Measurements from ENCODE around the gene EIF4E3. TPM values are rescaled to one million over a fixed set of nuclear protein-coding genes. Genes with fewer than 3 reads are reported as not detected.

The EIF4E3 gene
- total and polyA plus RNA-seq, 2 donors (not counting 1 experiment from before 2014, with no cell fraction given) = 1.8 to 12.8 TPM

- H3K79me2 ChIP-seq (ENCODE audit: control insufficient read depth, insufficient read depth, low read length) = no peaks in the 10 kb centered on the region
- no peak overlapping the region for H2AFZ ChIP-seq (ENCODE audit: low read length)
- no peak overlapping the region for H3K4me3 ChIP-seq (replicated peaks in 1 of 4; ENCODE audit: control extremely low read depth in 1 of 4, insufficient read depth in 1 of 4, low read depth in 3 of 4, low read length in 4 of 4)
- peaks cover 29% of the 10 kb centered on the region for H3K27me3 ChIP-seq (ENCODE audit: control insufficient read depth, insufficient read depth, low read length)
- no peak overlapping the region for H3K4me2 ChIP-seq (ENCODE audit: extremely low read depth, insufficient read depth, low read length)
- no peaks in the 10 kb centered on the region for H3K9me3 ChIP-seq (ENCODE audit: control insufficient read depth, insufficient read depth, low read depth, low read length)
- no peaks in the 10 kb centered on the region for H4K20me1 ChIP-seq (ENCODE audit: control insufficient read depth, extremely low read depth, insufficient read depth, low read length)
- TF ChIP-seq EZH2 (IDR thresholded peaks at IDR 0.05; ENCODE audit: low read length, missing control alignments) (peak; percentile 70), CTCF (conservative IDR thresholded peaks at IDR 0.05 in 1 of 2, IDR thresholded peaks at IDR 0.05 in 1 of 2; ENCODE audit: low read depth in 1 of 2, low read length in 2 of 2) (no peak)
- no peak overlapping the region for H3K27ac ChIP-seq (ENCODE audit: insufficient read depth, low read length)
- H3K4me1 ChIP-seq (ENCODE audit: control insufficient read depth, extremely low read depth, insufficient read depth, low read length) = no peaks in the 10 kb centered on the region
- H3K36me3 ChIP-seq (ENCODE audit: control insufficient read depth, insufficient read depth, low read length) = no peaks in the 10 kb centered on the region
- H3K9ac ChIP-seq (ENCODE audit: insufficient read depth, low read length) = no peak overlapping the region
- DNase-seq (ENCODE audit: low read depth in 2 of 2) = no peak
These were observed 27.9 kb upstream of the EIF4E3 start for GRCh38 chr3:71752831-71753700.

GRCh38 chr3:71751602-71752001 is 26.4 kb upstream of the EIF4E3 start:
- Histone ChIP-seq H3K9ac (ENCODE audit: insufficient read depth, low read length) (no peak overlapping the region), H3K27me3 (ENCODE audit: control insufficient read depth, insufficient read depth, low read length) (peaks cover 29% of the 10 kb centered on the region), H3K27ac (ENCODE audit: insufficient read depth, low read length) (no peak overlapping the region), H4K20me1 (ENCODE audit: control insufficient read depth, extremely low read depth, insufficient read depth, low read length) (no peaks in the 10 kb centered on the region), H3K9me3 (ENCODE audit: control insufficient read depth, insufficient read depth, low read depth, low read length) (no peaks in the 10 kb centered on the region), H2AFZ (ENCODE audit: low read length) (no peak overlapping the region), H3K4me3 (replicated peaks in 1 of 4; ENCODE audit: control extremely low read depth in 1 of 4, insufficient read depth in 1 of 4, low read depth in 3 of 4, low read length in 4 of 4) (no peak overlapping the region), H3K4me2 (ENCODE audit: extremely low read depth, insufficient read depth, low read length) (no peak overlapping the region), H3K79me2 (ENCODE audit: control insufficient read depth, insufficient read depth, low read length) (no peaks in the 10 kb centered on the region), H3K4me1 (ENCODE audit: control insufficient read depth, extremely low read depth, insufficient read depth, low read length) (no peaks in the 10 kb centered on the region), H3K36me3 (ENCODE audit: control insufficient read depth, insufficient read depth, low read length) (no peaks in the 10 kb centered on the region)
- TF ChIP-seq EZH2 (IDR thresholded peaks at IDR 0.05; ENCODE audit: low read length, missing control alignments) = no peak
- no peak for TF ChIP-seq CTCF (conservative IDR thresholded peaks at IDR 0.05 in 1 of 2, IDR thresholded peaks at IDR 0.05 in 1 of 2; ENCODE audit: low read depth in 1 of 2, low read length in 2 of 2)
- DNase-seq (ENCODE audit: low read depth in 2 of 2) = no peak

GRCh38 chr3:71744738-71745137 is 19.5 kb upstream of the EIF4E3 start:
- H2AFZ ChIP-seq (ENCODE audit: low read length) = no peak overlapping the region
- no peaks in the 10 kb centered on the region for H3K4me1 ChIP-seq (ENCODE audit: control insufficient read depth, extremely low read depth, insufficient read depth, low read length)
- H3K79me2 ChIP-seq (ENCODE audit: control insufficient read depth, insufficient read depth, low read length) = no peaks in the 10 kb centered on the region
- H3K27me3 ChIP-seq (ENCODE audit: control insufficient read depth, insufficient read depth, low read length) = peaks cover 2% of the 10 kb centered on the region
- no peaks in the 10 kb centered on the region for H4K20me1 ChIP-seq (ENCODE audit: control insufficient read depth, extremely low read depth, insufficient read depth, low read length)
- no peak overlapping the region for H3K4me2 ChIP-seq (ENCODE audit: extremely low read depth, insufficient read depth, low read length)
- TF ChIP-seq EZH2 (IDR thresholded peaks at IDR 0.05; ENCODE audit: low read length, missing control alignments) (no peak), CTCF (conservative IDR thresholded peaks at IDR 0.05 in 1 of 2, IDR thresholded peaks at IDR 0.05 in 1 of 2; ENCODE audit: low read depth in 1 of 2, low read length in 2 of 2) (no peak)
- H3K36me3 ChIP-seq (ENCODE audit: control insufficient read depth, insufficient read depth, low read length) = no peaks in the 10 kb centered on the region
- H3K9me3 ChIP-seq (ENCODE audit: control insufficient read depth, insufficient read depth, low read depth, low read length) = no peaks in the 10 kb centered on the region
- no peak for DNase-seq (ENCODE audit: low read depth in 2 of 2)
- H3K27ac ChIP-seq (ENCODE audit: insufficient read depth, low read length) = no peak overlapping the region
- H3K9ac ChIP-seq (ENCODE audit: insufficient read depth, low read length) = no peak overlapping the region
- no peak overlapping the region for H3K4me3 ChIP-seq (replicated peaks in 1 of 4; ENCODE audit: control extremely low read depth in 1 of 4, insufficient read depth in 1 of 4, low read depth in 3 of 4, low read length in 4 of 4)
